HG02870 (cell line): ENCODE measurements around the gene PIRT.

Experiments used
- ATAC-seq: cut with Tn5 transposase; IDR thresholded peaks from one replicate; pipeline ENCODE4 v1.9.1; 2021; ENCODE audit warnings: mild to moderate bottlenecking, moderate library complexity; ENCODE audit not compliant: unreplicated experiment

PIRT gene

DNA sequence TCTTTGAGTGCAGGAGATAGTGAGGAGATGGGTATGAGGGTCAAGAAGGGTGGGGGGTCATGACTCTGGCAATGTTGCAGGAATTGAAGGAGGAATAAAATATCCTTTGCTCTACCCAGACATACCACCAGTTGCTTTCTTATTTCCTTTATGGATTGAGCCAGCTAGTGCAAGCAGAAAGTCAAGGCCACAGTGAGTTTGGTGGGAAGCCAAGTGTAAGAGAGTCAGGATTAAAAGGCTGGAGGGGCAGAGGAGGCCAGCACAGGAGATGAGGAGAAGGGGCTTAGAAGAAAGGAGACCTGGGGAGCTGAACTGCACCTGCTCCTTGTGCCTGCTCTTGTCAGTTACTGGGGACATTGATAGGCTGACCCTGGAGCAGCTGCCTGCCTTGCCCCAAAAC is 16.1 kb downstream of the PIRT start:
- no peak for ATAC-seq

DNA sequence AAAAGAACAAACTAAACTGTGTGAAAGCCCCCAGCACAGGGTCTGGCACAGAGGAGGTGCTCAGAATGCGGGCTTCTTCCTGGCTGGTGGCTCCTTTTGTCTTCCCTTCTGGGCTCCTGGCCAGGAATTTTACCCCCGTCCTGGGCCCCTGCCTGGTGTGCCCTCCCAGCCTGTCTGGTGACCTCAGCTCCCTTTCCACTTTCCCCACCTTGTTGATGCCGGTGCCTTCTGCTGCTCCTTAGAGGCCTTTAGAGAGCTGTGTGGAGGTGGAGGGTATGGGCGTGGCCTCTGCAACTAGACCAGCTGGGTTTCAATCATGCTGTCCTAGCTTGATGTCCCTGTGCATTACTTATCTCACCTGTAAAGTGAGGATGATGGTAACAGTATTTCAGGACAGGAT is 16.8 kb downstream of the PIRT start:
- no peak for ATAC-seq

DNA sequence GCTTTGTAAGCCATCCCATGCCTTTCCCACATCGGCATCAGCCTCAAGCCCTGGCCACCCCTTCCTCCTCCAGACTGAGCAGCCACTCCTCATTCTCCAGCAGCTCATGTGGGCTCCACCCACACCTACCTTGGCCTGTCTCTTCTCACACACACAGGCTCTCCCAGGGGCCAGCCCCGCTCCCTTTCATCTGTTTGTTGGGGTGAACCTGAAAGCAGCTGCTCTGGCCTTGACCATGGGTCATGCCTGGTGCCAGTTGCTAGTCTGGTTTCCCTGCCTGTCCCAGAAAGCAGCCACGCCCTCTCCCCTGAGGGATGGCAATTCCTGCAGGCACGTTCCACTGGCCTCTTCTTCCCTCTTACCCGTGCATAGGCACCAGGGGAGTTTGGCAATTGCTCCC is 22.6 kb downstream of the PIRT start:
- no peak for ATAC-seq

DNA sequence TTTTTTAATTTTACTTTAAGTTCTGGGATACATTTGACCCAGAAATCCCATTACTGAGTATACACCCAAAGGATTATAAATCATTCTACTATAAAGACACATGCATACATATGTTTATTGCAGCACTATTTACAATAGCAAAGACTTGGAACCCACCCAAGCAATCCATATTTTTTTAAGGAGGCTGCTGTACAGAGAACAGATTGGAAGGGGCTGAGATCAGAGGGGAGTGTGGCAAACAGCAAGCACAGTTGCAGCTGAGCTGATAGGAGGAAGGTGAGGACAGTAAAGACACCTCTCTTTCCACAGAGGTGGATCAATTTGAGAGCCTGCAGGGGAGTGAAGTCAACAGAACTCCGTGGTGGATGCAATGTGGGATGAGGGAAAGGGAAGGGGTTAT is 23.8 kb downstream of the PIRT start:
- ATAC-seq: no peak

DNA sequence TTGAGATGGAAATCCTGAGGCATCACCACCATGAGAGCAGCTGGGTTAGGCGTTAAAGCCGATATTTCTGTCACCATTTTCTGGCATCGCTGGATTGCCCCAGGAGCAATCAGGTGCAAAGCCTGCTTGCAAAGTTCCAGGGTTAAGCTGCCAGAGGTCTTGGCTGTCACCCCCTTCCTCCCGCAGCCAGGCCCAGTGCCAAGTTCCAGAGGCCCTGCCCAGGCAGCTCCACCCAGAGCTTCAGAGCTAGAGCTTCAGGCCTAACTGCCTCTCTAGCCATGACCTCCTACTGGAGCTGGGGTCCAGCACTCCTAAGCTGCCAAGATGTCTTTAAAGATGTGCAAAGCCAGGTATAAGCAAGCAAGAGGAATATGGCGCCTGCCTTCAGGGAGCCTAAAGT is 25.2 kb downstream of the PIRT start:
- no peak for ATAC-seq

DNA sequence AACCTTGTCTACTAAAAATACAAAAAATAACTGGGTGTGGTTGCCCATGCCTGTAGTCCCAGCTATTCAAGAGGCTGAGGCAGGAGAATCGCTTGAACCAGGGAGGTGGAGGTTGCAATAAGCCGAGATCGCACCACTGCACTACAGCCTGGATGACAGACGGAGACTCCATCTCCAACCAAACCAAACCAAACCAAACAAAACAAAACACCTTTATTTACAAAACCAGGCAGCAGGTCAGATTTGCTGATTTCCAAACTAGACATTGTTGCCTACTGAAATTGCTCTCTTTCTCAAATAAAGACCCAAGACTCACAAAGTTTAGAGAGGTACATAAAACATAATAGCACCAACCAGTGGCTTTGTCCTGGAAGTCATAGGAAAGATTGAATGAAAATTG is 28.3 kb downstream of the PIRT start:
- no peak for ATAC-seq

DNA sequence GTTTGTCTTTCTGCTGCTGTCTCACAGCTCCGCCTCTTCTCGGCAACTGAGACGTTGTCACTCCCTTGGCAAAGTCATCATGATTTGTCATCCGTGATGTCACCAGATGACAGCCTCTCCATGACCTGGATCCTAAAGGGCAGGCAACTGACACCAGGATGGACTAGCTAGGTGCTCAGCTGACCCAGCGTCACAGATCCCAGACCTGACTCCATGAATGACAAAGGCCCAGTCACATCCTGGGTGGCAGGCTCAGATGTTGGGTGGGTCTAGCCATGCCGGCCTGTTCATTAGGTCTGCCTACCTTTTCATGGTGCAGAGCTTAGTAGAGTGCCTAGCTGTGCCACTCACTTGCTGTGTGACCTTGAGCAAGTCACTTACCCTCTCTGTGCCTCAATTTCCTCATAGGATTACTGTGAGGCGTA is 30.2 kb downstream of the PIRT start:
- ATAC-seq: no peak

DNA sequence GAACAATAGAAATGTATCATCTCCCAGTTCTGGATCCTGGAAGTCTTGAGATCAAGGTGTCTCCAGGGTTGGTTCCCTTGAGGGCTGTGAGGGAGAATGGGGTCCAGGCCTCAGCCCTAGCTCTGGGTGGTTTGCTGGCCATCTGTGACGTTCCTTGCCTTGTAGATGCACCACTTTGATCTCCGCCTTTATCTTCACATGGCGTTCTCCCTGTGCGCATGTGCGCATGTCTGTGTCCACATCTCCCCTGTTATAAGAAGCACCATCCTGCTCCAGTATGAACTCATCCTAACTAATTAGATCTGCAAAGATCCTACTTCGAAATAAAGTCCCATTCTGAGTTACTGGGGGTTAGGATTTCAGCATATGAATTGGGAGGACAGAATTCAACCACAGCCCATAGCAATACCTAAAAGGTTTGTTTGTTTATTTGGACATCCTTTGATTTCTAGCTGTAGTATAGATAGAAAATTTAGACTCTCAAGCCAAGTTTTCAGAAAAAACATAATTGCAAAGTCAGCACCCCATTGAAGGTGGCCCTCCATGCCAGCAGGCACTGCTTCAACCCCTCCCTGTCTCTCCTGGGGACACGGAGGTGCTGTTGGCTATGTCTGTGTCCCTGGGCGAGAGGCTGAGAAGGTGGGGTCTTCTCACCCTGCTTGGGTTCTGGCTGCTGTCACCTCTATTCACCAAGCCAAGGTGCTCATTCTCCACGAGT is 31.2 kb downstream of the PIRT start:
- ATAC-seq: no peak

DNA sequence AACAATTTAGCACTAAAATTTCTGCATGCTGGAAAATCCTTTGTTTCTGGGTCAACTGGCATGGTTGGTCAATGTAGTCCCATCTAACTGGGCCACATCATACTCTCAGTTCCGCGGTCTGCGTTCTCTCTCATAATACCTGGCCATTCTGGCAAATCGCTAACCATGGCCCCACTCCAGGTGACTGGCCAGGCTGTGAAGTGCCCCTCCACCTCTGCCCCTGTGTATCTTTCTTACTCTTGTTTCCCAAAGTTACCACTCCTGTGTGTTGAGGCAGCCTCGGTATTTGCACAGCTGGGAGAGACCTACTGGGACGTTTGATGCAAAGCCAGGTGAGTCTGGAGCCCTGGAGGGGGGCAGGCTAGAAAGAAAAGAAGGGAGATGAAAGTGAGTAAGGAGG is 32.0 kb downstream of the PIRT start:
- no peak for ATAC-seq

DNA sequence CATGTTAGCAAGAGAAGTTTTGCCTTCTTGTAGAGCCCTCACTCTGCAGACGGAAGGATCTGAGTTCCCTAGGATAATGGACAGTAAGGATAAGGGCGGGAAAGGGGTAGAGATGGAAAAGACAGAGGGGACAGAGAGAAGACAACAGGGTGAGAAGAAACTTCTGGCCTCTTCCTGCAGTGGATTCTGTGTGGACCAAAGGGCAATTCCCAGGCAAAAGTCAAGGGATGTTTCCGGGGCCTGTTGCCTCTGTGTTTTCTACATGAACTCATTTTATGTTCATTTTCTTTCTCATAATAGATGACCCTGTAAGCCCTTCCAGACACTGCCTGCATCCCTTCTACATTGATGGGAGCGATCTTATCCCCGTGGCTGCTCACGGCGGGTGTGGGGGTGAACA is 33.3 kb downstream of the PIRT start:
- ATAC-seq: no peak

DNA sequence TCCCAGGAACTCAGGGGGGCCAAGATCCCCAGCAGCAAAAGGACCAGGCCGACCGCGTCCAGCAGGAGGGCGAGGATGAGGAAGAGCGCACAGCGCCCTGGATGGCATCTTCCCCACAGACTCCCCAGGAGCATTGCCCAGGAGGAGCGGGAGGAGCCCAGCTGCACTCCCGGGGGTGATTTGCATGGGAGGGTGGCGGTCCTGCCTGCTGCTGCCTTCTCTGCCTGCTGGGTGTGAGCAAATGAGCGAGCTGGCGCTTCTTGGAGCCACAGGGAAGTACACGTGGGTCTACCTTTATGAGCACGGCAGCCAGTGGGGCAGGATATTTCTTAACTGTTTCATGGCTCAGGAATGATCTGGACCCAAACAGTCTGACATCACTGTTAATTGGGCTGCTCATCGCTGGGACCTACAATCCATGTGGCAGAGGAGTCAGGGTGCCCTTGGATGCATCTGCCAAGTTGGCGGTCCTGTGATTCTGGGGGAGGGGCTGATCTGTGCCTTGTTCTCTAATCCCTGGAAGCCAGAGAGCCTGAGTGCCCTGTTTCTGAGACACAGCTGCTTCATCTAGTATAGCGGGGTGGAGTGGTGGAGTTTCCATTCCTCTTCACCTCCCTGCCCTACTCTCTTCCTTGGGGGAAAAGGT is 33.9 kb downstream of the PIRT start, which contains the start of gene TMEM238L:
TSS of gene TMEM238L (minus strand) at position 270 of the 646 bp plus-strand sequence. CDS start at position 134, 136 bp downstream.
- ATAC-seq: no peak

DNA sequence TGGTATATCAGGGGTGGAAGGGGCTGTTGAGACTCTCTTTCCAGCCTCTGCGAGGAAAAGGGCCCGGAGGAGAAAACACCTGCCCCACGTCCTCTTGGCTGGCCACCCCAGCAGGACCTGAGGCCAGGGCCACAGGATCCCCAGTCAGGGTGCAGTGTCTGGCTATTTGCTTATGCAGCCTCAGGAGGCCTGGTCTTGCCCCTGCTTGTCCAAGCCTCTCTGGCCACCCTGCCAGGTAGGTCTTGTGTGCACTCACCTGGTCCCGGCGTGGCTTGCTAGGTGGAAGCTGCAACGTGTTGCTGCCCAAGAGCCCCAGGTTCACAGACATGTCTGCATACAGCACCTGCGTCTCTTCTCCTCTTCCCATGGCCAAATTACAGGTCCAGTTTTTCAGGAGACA is 34.5 kb downstream of the PIRT start:
- ATAC-seq: no peak

DNA sequence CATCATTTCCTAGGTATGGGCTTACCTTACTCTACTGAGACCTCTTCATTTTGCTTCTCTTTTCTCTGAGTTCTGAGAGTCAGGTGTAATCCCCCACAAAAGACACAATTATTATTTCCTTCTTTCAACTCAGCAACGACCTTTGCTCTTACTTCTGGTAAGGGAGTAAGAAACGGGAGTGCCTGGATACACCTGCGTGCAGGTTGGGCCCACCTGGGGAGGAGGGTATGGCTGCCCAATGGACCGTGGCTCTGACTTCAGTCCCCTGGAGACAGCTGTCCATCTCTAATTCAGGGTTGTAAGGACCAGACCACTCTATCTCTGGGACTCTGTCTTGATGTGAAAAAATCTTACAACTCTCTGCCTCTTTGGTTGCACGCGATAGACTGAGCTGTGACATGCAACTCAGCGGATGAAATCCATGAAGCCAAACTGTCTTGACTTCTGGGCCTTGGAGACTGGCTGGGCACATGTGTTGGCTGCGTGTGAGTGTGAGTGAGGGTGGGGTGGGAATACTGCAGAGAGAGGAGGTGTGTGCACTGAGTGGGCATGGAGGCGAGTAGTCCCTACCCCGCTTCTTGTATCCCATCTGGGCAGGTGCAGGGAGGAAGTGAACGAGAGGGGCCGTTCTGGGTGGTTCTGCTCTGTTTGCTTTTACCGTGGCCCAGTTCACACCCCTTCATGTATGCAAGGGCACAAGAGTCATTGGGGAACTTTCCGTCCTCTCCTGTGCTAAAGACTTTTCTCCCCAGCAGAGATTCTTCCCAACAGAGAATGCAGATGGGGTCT is 35.2 kb downstream of the PIRT start:
- ATAC-seq: no peak

DNA sequence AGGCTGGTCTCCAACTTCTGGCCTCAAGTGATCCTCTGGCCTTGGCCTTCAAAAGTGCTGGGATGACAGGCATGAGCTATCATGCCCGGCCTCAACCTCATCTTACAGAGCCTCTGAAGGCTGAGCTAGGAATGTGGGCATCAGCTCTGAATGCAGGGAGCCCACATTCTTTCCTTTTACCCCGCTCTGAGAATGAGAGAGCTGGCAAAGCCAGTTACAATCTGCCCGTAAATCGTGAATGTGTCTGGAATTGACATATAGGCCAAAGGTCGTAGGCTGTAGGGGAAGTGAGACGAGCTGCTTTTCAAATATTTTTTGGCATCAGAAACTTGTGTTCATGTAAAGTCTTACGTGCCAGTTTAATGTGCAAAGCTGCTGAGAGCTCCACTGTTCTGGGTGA is 38.5 kb downstream of the PIRT start:
- ATAC-seq: no peak

DNA sequence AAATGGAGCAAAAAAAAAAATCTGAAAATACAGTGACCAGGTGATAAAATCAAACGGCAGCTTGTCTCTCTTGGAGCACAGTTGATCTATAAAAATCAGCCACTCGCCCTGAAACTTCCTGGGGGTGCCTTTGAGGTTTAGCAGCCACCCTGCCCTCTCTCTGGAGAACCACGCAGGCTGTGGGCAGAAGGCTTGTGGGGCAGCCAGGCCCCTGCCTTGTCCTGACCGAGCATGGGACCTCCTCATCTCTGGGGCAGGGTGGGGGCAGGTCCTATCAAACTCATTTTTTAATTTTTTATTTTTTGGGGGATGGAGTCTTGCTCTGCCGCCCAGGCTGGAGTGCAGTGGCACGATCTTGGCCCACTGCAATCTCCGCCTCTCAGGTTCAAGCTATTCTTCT is 39.0 kb downstream of the PIRT start:
- no peak for ATAC-seq

DNA sequence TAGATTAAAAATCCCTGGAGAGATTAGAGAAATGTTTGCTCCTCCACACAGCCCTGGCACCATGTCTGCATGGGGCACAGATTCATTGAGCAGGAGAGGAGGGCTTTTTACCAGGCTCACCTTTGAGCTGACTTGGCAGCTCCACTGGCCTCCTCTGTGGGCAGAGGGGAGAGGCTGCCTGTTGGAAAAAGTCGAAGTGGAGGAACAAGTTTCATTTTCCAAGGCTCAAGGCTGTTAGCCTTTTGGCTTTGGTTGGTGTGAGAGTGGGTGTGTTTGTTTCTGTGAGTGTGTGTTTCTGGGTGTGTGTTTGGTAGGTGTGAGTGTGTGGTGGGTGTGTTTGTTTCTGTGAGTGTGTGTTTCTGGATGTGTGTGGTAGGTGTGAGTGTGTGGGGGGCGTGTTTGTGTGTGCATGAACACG is 39.5 kb downstream of the PIRT start:
- no peak for ATAC-seq

DNA sequence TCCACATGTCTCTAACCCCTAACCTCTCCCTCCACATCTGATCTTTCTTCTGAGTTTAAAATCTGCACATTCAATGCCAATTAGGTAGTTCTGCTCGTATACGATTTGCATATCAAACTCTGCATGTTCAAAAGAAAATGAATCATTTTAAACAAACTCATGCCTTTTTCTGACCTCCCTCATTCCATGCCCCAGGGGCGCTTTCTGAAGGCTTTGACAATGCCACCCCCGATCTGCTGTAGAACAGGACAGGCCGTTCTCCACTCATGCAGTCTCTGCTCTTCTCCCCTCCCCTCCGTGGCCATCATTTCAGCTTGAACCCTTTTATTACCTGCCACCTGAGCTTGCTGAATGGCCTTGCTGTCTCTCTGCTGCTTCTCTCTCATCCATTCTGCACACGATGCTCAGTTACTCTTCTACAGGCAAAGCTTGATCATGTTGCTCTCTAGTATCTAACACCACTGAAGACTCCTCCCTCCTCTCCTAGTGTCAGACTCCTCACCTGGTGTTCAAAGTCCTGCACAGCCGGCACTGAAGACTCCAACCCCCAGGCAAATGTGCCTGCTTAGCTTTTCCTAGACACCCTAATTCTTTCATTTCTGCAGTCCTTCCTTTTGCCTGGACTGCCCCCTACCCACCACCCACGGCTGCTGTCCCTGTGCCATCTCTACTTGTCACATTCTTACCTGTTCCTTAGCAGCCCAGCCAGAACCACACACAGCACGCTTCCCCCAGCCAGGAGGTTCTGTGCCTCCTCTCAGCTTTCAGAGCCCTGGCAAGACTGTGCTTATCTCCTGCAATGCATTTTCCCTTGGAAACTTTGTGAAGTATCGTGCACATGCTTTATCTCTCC is 40.2 kb downstream of the PIRT start:
- no peak for ATAC-seq

DNA sequence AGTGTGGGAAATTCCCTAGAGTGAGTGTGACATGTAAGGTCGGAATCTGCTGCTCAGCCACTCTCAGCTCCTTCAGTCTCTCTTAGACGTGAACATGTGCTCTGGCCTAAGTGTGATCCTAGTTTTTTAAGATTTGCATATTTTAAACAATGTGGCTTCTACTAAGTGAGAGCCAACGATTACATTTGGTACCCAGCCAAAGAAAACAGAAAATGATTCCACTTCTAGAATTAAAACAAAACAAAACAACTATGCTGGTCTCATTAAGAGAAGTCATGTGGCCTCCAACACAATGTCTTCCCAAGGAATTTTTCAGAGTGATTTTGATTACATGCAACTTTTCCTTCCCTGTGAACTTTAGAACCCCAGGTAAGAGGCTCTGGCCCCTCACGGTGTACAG is 44.1 kb downstream of the PIRT start:
- ATAC-seq: no peak

DNA sequence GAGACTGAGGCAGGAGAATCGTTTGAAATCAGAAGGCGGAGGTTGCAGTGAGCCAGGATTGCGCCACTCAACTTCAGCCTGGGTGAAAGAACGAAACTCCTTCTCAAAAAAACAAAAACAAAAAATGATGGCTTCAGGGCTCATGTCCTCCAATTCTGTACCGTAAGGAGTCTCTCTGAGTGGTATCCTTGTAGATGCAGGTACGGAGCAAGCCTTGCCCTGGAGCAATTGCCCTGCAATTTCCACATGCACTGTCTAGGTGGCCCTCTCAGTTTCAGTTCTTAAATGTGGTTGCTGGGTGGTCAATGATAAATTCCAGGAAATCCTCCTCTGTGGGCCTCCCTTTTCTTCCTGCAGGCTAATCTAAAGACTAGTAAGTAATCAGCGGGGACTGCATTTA is 44.6 kb downstream of the PIRT start:
- ATAC-seq: no peak

DNA sequence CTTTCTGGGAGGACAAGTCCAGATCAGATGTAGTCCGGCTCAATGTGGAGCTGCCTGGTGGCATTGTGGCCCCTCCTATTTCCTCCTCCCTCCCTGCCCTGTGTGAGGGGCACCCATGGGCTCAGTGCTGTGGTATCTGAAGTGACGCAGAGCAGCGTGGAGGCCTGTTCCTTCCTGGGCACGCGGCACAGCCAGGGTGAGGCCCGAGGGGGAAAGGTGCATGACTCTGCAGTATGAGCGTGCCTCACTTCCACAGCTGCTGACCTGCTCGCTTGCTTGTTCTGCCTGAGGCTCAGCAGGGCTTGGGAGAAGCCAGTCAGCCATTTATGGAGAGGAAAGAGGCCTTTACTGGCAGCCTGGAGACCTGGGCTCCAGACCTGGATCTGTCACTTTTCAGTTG is 45.7 kb downstream of the PIRT start:
- ATAC-seq: no peak
